Measurements from ENCODE around the gene TPO.
"Not testable (repeated sequence)": the region's sequence is repeated elsewhere in the genome, so short reads cannot be mapped to it uniquely, and the experiment has no call there.

The TPO gene

DNA sequence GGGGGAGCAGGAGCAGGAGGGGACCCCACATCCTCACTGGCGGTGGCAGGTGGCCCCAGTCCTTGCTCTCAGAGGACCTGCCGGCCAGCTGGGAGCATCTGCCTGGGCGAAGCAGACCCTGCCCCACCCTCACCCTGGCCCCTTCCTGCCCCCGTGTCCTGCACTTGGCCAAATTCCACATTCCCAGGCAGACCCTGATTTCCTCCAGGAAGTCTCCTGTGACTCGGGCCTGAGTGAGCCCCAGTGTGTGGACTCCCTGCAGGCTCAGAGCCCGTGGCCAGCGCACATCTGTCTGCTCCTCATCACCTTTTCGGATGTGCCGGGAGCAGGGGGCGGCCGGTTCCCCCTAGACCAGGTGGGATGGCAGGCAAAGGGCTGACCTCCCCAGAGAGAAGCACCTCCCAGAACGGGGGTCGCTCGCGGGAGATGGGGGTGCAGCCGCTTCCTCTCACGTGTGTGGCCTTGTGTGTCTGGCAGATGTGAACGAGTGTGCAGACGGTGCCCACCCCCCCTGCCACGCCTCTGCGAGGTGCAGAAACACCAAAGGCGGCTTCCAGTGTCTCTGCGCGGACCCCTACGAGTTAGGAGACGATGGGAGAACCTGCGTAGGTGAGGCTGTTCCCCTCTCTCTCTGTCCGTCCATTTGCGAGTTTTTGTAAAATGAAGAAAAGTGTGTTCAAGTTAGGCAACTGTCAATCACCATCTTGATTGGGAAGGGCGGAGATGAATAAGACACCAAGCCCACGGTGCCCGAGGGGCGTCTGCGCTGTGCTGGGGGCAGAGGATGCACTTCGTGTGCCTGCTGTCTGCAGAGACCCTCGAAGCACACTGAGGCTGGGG is 90.4 kb downstream of the TPO start:
- DNase-seq, result no peak

DNA sequence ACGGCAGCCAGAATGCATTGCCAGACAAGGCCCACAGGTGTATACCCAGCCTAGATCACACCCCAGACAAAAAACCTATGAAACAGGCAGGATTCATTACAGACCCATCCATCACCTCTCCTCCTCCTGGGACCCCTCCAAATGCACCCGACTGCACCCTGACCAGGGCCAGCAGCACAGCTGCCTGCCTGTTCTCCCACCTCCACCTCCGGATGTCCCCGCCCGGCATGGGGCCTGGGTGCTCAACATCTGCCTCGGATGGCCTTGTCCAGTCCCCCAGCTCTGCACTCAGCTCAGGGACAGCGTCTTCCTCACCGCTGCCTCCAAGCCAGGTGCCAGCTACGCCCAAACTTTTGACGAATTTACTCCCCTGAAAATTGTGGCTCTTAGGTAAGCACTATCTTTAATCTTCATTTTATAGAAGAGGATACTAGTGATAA is 91.1 kb downstream of the TPO start:
- no peak for DNase-seq

DNA sequence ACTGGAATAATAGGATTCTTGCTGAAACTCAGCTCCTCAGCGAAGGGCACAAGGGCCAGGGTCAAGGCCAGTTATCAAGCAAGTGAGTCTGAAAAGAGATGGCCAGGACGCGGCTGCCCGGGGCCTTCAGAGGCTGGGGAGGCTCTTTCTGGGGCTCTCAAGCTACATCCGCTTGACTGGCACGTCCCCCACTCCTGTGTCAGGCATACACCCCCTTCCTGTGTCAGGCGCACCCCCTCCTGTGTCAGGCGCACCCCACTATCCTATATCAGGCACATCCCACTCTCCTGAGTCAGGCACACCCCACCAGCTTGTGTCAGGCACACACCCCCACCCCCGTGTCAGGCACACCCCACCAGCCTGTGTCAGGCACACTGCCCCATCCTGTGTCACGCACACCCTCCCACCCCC is 91.8 kb downstream of the TPO start:
- no peak for DNase-seq

DNA sequence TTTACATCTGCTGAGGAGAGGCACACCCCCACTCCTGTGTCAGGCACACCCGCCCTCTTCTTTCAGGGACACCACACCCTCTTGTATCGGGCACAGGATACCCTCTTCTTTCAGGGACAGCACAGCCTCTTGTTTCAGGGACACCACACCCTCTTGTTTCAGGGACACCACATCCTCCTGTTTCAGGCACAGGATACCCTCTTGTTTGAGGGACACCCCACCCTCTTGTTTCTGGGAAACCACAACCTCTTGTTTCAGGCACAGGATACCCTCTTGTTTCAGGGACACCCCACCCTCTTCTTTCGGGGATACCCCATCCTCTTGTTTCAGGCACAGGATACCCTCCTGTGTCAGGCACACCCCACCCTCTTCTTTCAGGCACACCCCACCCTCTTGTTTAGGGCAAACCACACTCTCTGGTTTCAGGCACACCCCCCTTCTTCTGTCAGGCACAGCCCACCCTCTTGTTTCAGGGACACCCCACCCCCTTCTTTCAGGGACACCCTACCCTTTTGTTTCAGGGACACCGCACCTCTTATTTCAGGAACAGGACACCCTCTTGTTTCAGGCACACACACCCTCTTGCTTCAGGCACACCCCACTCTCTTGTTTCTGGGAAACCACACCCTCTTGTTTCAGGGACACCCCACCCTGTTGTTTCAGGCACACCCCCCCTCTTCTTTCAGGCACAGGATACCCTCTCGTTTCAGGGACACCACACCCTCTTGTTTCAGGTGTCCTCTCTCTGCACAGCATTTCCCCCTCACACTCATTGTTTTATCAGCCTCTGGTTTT is 96.2 kb downstream of the TPO start:
- DNase-seq, result no peak

DNA sequence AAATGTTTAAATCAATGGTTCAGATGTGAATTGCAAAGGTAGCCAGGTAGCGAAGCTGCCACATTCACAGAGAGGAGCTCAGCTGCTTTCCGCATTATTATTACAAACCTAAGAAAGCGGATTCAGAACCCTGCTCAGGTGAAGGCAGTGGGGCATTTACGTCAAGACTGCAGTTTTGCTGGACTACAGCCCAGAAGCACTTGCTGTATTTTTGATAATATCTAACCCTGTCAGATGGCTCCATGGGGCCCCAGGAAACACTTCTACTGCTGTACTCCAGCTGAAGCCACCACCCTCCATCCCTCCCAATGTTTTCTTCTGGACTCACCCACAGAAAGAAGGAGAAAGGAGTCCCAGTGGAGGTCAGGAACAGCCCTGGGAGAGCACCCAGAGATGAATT is 96.9 kb downstream of the TPO start:
- DNase-seq, result no peak

DNA sequence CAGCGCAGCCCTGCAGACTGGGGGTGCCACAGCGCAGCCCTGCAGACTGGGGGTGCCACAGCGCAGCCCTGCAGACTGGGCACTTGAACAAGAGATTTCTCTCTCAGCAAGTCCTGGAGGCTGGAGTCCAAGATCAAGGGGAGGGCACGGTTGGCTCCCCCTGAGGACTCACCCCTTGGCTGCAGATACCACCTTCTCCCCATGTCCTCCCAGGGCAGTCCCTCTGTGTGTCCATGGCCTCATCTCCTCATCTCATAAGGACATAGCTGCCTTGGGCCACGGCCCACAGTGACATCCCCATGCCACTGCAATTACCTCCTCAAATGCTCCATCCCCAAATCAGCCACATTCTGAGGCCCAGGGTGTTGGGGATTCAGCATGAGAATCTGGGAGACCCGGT is 98.2 kb downstream of the TPO start:
- DNase-seq, result no peak

DNA sequence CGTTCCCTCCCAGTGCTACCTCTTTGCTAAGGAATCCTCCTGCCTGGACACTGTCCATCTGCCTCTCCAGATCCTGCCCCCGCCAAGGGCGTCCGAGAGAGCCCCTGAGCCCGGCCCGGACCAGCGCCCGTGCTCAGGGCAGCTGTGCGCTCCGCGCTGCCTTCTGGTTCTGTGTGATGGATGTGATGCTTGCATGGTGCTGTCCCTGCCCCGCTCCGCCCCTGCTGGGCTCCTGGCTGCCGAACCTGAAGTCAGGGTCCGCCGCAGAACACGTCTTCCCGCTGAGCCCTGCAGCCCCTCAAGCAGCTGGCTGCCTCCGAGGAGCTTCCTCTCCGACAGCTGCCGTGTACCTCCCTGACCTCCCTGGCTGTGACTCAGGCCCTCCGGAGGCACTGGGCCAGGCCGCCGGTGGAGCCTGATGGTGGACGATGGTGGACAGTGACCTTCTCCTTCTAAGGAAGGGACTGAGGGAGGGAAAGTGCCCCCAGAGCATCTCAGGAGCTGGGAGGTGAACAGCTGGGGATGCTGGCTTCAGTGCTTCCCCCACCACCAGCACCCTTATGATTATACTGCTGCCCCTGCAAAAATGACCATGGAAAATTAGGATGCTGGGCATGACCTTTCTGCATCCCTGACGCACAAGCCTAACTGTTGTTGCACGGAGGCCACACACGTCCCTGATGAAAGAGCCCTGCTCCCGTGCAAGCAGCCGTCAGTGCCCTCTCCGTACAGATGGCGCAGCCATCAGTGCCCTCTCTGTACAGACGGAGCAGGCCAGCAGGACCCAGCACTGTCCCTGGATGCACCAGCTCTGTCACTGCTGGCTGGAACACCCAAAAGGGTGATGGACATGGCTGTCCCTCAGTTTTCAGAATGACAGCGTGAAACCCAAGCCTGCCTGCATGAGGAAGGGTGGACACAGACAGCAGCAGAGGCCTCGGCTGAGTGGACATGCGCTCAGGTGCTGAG is 99.3 kb downstream of the TPO start:
- no peak for DNase-seq

DNA sequence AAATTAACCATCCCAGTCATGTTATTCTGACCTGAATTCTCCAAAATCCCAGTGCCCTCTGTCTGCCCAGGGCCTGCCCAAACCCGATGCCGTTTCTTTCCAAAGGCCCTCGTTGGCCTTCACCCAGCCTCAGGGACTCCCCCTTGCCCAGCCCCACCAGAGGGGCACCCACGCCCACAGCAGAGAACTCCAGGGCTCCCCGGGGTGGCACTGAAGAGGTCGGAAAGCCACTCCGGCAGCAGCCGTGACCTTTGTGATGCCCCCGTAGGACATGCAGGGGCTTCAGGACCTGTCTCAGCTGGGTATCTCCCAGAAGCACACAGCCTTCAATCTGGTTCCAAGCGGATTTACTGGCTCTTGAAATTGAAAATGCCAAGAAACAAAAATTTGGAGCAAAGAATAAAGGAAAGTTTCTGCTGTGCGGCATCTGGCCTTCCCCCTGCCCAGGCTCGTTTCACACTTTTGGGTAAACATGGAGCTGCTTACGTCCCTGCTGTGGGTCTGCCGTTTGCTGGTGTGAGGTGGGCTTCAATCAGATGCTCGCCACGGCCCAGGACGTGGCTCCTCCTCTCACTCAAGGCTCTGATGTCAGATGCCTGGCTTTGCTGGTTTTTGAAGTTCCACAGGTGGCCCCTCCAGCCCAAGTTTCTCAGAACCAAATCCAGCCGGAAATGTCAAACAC is 101.3 kb downstream of the TPO start:
- DNase-seq, result no peak

DNA sequence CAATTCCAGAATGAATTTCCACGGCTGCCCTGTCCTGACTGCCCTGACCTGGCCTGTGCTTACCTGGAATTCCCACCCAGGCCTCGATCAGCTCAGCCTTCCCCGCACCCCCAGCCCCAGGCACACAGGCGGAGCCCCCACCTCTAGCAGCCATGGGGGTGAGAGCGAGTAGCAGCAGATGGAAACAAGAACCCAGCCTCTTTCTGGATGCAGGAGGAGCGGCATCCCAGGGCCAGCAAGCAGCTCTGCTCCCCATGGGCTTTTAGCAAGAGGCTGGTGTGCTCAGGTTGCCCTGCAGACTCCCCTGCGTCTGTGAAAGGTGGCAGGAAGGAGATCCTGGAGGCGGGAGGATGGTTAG is 101.8 kb downstream of the TPO start:
- no peak for DNase-seq

DNA sequence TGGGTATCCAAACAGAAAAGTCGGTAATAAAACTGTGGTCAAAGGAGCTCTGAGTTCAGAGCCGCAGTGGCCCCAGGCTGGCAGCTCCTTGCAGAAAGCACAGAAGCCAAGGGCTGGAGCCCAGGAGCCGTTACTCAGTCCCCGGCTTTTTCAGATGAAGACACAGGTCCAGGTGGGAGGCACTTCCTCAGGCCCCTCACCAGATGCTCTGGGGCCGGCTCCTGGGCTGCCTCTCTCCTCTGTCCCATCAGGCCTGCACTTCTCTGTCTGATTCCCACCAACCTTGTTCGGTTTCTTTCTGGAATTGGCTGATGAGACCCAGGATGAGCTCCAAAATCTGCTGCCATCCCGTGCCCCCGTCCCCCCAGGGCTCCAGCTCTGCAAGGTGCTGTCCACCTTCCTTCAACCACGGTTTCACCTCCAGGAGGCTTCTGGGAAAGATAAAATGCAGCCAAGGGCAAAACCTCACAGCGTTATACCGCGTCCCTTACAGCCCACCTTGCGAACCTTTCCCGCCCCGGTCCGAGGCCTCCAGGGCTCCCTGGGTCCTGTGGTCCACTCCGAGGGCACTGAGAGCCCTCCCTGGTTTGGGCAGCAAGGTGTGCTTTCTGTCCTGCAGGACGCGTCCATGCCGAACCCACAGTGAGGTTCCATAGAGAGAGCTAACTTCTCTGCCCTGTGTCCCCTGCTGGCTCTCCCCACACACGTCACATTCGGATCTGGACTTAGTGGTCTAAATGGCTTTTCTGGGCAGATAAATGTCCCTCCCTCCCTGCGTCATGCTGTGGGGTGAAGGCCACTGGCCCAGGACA is 102.9 kb downstream of the TPO start:
- no peak for DNase-seq

DNA sequence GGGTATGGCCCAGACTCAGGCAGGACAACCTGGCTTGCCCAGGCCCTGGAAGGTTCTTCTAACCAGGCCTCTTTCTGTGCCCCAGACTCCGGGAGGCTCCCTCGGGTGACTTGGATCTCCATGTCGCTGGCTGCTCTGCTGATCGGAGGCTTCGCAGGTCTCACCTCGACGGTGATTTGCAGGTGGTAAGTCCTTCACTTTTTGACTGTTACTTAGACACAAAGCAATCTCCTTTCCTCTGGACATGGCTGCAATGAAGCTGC is 103.5 kb downstream of the TPO start:
- no peak for DNase-seq

DNA sequence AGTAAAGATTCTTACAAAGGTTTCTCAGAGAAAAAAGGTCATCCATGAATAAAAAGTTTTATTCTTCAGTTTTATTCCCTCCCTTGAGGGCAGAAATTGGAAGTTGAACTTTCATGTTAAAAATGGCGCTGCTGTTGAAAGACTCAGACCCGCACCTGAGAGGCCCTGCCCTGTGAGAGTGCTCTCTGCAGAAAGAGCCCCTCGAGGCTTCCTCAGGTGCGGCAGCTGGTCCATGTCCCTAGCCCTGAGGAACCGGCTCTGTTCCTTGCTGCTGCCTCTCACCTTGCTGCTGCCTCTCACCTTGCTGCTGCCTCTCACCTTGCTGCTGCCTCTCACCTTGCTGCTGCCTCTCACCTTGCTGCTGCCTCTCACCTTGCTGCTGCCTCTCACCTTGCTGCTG is 104.0 kb downstream of the TPO start:
- not testable (repeated sequence) for DNase-seq

DNA sequence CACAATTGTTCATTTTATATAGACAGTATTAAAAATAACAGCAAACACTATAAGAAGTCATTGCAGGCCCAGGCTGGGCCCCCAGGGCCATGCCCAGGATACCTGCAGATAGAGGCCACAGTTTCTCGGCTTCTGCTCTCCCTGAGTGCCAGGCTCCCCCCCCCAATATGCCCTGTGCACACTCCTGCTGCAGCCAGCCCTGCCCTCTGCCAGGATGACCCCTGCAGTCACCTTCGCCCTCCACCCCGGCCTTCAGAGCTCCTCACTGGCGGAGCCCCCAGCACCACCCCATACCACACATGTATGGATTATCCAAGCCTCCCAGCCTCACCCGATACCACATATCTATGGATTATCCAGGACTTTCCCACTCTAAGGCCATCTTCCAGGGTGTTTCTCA is 104.5 kb downstream of the TPO start:
- no peak for DNase-seq

DNA sequence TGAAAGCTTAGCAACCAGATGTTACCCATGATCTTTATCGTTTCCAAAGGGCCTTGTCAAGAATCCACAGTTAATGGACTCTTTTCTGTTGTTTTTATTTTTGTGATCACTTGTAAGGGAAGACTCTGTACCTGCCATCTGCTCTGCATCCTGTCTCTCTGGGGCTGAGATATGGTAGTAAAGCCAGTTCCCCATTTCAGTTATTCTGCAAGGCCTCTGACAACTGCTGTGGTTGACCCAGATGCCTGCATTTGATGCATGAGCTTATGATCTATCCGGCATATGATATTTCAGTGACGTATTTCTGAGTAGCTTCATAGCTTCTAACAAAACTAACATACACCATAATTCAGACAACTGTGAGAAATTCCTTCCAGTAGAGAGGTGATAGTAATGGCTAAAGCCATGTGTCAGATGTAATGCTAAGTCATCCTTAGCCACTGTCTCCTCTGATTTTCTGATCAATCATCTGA is 105.1 kb downstream of the TPO start:
- no peak for DNase-seq

DNA sequence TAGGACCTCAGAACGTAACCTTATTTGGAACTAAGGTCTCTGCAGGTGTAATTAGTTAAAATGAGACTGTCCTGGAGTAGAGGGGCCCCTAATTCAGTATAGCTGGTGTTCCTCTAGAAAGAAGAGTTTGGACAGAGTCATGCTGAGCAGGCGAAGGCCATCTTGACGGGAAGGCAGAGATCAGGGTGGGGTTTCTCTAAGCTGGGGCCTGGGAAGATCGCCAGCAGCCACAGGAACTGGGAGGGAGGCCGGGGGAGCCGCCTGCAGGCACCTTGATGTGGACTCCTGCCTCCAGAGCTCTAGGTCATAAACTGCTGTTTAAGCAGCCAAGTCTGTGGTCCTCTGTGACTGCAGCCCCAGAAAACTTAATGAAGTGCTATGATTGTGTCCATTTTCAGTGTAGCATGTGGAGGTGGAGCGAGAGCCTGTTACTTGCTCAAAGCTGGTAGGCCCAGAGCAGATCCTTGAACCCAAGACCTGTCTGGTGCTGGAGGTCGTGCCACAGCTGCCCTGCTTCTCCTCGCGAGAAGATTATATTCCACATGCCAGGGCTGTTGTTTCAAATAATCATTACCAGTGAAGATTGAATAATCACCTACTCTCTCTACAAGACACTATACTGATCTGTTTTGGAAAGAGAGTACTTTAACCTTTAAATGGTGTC is 105.7 kb downstream of the TPO start:
- no peak for DNase-seq

DNA sequence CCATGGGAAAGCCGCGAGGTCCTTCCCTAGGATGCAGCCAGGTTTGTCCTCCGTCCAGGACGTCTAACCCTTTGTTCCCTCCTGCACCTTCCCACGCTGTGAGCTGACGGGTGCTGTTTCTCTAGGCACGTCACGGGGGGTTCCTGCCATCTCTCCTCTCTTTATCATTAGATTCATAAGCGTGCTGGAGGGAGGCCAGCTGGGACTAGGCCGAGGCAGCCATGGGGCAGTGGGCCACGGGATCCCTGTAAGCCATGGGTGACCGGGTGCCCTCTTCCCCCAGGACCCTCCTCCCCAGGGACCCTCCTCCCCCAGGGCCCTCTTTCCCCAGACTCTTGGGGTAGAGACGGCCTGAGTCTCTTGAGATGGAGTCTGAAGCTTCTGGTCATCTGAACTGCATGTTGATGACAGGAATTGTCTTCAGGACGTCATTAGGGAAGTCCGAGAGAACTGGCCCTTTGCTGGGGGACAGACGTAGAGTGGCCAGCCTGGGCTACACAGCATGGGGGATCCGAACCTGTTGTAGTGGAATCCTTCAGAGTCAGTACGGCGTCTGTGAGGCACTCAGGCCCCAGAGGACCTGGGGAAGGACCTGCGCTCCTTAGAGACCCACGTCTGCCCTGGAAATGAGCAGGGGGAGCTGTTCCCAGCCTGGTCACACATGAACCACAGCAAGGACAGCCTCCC is 108.1 kb downstream of the TPO start:
- DNase-seq, result no peak

DNA sequence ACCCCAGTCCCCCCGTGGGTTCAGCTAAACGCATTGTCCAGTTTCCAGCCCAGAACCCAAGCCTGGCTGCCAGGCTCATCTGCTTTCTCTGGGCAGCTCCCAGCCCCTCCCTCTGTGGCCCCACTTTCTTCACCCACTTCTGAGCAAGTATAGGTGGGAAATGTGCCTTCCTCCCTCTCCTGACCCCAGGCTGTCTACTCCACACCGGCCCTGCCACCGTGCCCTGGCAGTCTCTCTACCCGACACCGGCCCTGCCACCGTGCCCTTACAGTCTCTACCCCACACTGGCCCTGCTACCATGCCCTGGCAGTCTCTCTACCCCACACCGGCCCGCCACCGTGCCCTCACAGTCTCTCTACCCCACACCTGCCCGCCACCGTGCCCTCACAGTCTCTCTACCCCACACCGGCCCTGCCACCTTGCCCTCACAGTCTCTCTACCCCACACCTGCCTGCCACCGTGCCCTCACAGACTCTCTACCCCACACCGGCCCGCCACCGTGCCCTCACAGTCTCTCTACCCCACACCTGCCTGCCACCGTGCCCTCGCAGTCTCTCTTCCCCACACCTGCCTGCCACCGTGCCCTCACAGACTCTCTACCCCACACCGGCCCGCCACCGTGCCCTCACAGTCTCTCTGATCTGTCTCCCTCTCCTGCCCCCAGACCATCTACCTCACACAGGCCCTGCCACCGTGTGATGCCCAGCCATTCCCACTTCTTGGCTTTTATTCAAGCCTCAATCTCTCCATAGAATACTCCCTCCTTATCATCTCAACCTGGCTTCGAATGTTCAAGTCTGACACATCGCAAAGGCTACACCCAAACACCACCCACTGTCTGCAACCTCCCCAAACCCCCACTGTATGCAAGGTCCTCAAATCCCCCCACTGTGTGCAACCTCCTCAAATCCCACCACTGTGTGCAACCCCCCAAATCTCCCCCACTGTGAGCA is 108.9 kb downstream of the TPO start:
- DNase-seq, result no peak

DNA sequence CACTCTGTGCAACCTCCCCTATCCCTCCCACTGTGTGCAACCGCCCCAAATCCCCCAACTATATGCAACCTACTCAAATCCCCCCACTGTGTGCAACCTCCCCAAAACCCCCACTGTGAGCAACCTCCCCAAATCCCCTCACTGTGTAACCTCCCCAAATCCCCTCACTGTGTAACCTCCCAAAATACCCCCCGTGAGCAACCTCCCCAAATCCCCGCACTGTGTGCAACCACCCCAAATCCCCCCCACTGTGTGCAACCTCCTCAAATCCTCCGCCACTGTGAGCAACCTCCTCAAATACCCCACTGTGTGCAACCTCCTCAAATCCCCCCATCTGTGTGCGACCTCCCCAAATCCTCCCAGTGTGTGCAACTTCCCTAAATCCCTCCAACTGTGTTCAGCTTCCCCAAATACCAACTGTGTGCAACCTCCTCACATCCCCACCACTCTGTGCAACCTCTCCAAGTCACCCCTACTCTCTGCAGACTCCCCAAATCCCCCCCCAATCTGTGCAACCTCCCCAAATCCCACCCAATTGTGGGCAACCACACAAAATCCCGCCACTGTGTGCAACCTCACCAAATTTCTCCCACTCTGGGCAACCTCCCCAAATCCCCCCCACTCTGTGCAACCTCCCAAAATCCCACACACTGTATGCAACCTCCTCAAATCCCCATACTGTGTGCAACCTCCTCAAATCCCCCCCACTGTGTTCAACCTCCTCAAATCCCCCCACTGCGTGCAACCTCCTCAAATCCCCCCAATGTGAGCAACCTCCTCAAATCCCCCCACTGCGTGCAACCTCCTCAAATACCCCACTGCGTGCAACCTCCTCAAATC is 114.1 kb downstream of the TPO start:
- no peak for DNase-seq

All from right kidney (tissue), 1 donor.